ENCODE results near the gene COX19.

Gene COX19

GRCh38 chr7:978049-978346 lies 2.6 kb upstream of the COX19 start:
- DNase-seq (ENCODE audit: low read depth): no peak

GRCh38 chr7:977326-978048 lies 2.1 kb upstream of the COX19 start:
- DNase-seq (ENCODE audit: low read depth): no peak

GRCh38 chr7:976901-977325 lies 1.6 kb upstream of the COX19 start:
- DNase-seq (ENCODE audit: low read depth): no peak

GRCh38 chr7:975702-976473 lies 539 bp upstream of the COX19 start:
- no peak for DNase-seq (ENCODE audit: low read depth)

GRCh38 chr7:974172-974571 lies 1.2 kb downstream of the COX19 start:
- no peak for DNase-seq (ENCODE audit: low read depth)

GRCh38 chr7:973312-973711 lies 2.0 kb downstream of the COX19 start:
- DNase-seq (ENCODE audit: low read depth): no peak

- no peak for DNase-seq (ENCODE audit: low read depth)
These were observed 2.6 kb downstream of the COX19 start for GRCh38 chr7:972676-973309.

GRCh38 chr7:972110-972509 lies 3.2 kb downstream of the COX19 start:
- no peak for DNase-seq (ENCODE audit: low read depth)

- no peak for DNase-seq (ENCODE audit: low read depth)
These were observed 4.6 kb downstream of the COX19 start for GRCh38 chr7:970744-971143.

- DNase-seq (ENCODE audit: low read depth): no peak
These were observed 5.9 kb downstream of the COX19 start for GRCh38 chr7:969403-969802.

- no peak for DNase-seq (ENCODE audit: low read depth)
These were observed 6.9 kb downstream of the COX19 start for GRCh38 chr7:968205-969105.

GRCh38 chr7:967361-968082 lies 7.8 kb downstream of the COX19 start:
- no peak for DNase-seq (ENCODE audit: low read depth)

- no peak for DNase-seq (ENCODE audit: low read depth)
These were observed 8.9 kb downstream of the COX19 start for GRCh38 chr7:966291-967069.

- DNase-seq (ENCODE audit: low read depth): no peak
These were observed 10.7 kb downstream of the COX19 start for GRCh38 chr7:964401-965231.

GRCh38 chr7:963236-964078 lies 11.9 kb downstream of the COX19 start:
- no peak for DNase-seq (ENCODE audit: low read depth)

- DNase-seq (ENCODE audit: low read depth): no peak
These were observed 12.8 kb downstream of the COX19 start for GRCh38 chr7:962401-963081.

GRCh38 chr7:961546-962400 lies 13.6 kb downstream of the COX19 start:
- no peak for DNase-seq (ENCODE audit: low read depth)

All from activated gamma-delta T cell treated with anti-CD3 and anti-CD28 coated beads, Interleukin-2, amount 50 U/mL, for 16 hours (primary cell).